ENCODE measurements around the gene NMRAL1. TPM values are rescaled to one million over a fixed set of nuclear protein-coding genes. Genes with fewer than 3 reads are reported as not detected.

The NMRAL1 gene
- total RNA-seq, 5 donors from 2014 or later (not counting 1 experiment from before 2014, with no cell fraction given) = 50.1 to 79.1 (median 62.1) TPM

DNA sequence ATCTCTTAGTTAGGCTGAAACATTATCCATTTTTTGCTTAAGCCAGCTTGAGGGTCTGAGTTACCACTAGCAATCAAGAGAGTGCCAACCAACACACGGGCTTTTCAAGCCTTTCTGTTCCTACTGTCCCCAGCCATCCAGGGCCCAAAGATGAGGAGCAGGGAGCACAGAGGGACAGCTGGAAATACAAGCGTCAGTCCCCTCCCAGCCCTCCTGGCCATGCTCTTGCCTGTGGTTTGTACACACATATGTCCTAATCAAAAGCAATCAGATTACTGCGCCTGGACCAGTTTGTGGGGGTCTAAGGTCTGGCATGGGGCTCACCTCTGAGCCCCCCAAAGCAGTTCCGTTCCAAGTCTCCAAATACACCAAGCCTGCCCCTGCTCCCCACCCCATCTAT is 61.6 kb downstream of the NMRAL1 start:
- H3K27ac Mint-ChIP-seq = peak overlapping the region; percentile 39 to 94

DNA sequence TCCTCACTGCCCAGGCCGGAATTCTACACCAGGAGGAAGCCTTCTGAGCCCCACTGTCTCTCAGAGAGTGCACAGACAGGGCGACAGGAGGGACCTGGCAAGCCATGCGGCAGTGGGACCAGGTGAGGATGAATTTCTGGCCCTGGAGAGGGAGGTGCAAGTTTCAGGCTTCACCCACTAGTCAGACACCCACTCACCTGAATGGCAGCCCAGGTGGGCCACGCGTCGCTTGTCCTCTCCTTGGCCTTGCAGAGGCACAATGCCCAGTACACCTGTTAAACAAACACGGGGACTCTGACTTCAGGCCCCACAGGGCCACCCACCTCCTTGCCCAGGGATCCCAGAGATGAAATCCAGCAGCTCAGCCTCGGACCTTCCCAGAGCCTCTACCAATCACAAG is 62.3 kb downstream of the NMRAL1 start:
- no peak for ATAC-seq (replicated peaks in 1 of 4)
- Mint-ChIP-seq H3K9me3 (no peaks in the 10 kb centered on the region), H3K27me3 (no peaks in the 10 kb centered on the region), H3K27ac (peak overlapping the region; percentile 46 to 74), H3K36me3 (peaks cover 14% of the 10 kb centered on the region), H3K4me1 (peaks cover 44 to 53% (median 45%) of the 10 kb centered on the region in 3 donors), H3K4me3 (peak overlapping the region in 2 of 3 donors; percentile 28 to 39)
- Histone ChIP-seq H3K27me3 (replicated peaks in 1 of 2; ENCODE audit: control insufficient read depth in 2 of 2, extremely low read depth in 1 of 2, insufficient read depth in 2 of 2, low read length in 1 of 2) (no peaks in the 10 kb centered on the region), H3K27ac (ENCODE audit: low read length) (no peak overlapping the region), H3K4me1 (ENCODE audit: control insufficient read depth in 1 of 2, extremely low read depth in 1 of 2, insufficient read depth in 2 of 2, low read length in 2 of 2) (peaks cover 6 to 76% of the 10 kb centered on the region in 2 experiments), H3K9me3 (no peaks in the 10 kb centered on the region), H3K4me3 (ENCODE audit: control insufficient read depth in 1 of 2, extremely low read depth in 1 of 2, low read length in 1 of 2) (no peak overlapping the region), H3K36me3 (ENCODE audit: control insufficient read depth in 2 of 2, extremely low read depth in 1 of 2, insufficient read depth in 1 of 2, low read length in 1 of 2) (peaks cover 19 to 63% of the 10 kb centered on the region in 2 donors)
- CTCF ChIA-PET = interaction anchor here in 1 of 2 donors (0.5 to 1.2 kb wide), 2 partner anchors 8 to 27 kb away, joined by 3 to 8 read pairs; no protein-coding TSS in a partner anchor
- no peak for DNase-seq
- 99% methylated on average over 6 of the region's 8 CpGs for WGBS (ENCODE audit: insufficient coverage)
- POLR2A ChIA-PET = no interaction called here

More for the DNA sequence above, 61.6 kb downstream of the NMRAL1 start:
- Mint-ChIP-seq H3K27me3 (no peaks in the 10 kb centered on the region), H3K9me3 (no peaks in the 10 kb centered on the region), H3K4me1 (peaks cover 44 to 53% (median 47%) of the 10 kb centered on the region in 3 donors), H3K4me3 (peak overlapping the region in 1 of 3 donors; percentile 39), H3K36me3 (peaks cover 14% of the 10 kb centered on the region)
- Histone ChIP-seq H3K9me3 (no peaks in the 10 kb centered on the region), H3K27me3 (replicated peaks in 1 of 2; ENCODE audit: control insufficient read depth in 2 of 2, extremely low read depth in 1 of 2, insufficient read depth in 2 of 2, low read length in 1 of 2) (no peaks in the 10 kb centered on the region), H3K36me3 (ENCODE audit: control insufficient read depth in 2 of 2, extremely low read depth in 1 of 2, insufficient read depth in 1 of 2, low read length in 1 of 2) (peaks cover 14 to 56% of the 10 kb centered on the region in 2 donors), H3K27ac (ENCODE audit: low read length) (peak overlapping the region; percentile 95), H3K4me3 (ENCODE audit: control insufficient read depth in 1 of 2, extremely low read depth in 1 of 2, low read length in 1 of 2) (no peak overlapping the region), H3K4me1 (ENCODE audit: control insufficient read depth in 1 of 2, extremely low read depth in 1 of 2, insufficient read depth in 2 of 2, low read length in 2 of 2) (peaks cover 6 to 75% of the 10 kb centered on the region in 2 experiments)
- POLR2A ChIA-PET = interaction anchor here (1.2 to 2.2 kb wide), 2 partner anchors 11 to 92 kb away, joined by 5 to 7 read pairs; no protein-coding TSS in a partner anchor
- DNase-seq (no peak), ATAC-seq (replicated peaks in 1 of 4) (no peak)
- CTCF ChIA-PET = interaction anchor here in 1 of 2 donors (1.0 to 1.2 kb wide), 2 partner anchors 9 to 10 kb away, joined by 3 read pairs; no protein-coding TSS in a partner anchor
- 100% methylated on average over 4 of the region's 4 CpGs for WGBS (ENCODE audit: insufficient coverage)

Other genes starting within 250 kb of the NMRAL1 start
- gene SRL, start 232.5 kb downstream of the NMRAL1 start, total RNA-seq = under 1 TPM in 1 of 5 donors, not detected in 4; 0.06 TPM
- 10 to 100 TPM; 15.1 to 35.2 (median 34.6) TPM for gene TFAP4, start 201.6 kb downstream of the NMRAL1 start, total RNA-seq
- gene GLIS2, start 158.6 kb downstream of the NMRAL1 start, total RNA-seq = under 1 TPM in 3 of 5 donors, not detected in 2; 0.18 to 0.20 (median 0.19) TPM
- 10 to 100 TPM; 41.2 to 53.7 (median 47.4) TPM for gene PAM16, start 123.3 kb downstream of the NMRAL1 start, total RNA-seq
- gene VASN, start 102.8 kb downstream of the NMRAL1 start, total RNA-seq = under 1 TPM; 0.38 to 0.89 (median 0.56) TPM
- gene CORO7, start 58.0 kb downstream of the NMRAL1 start, total RNA-seq = 100 to 1,000 TPM; 213 to 675 (median 230) TPM
- gene DNAJA3, start 48.8 kb downstream of the NMRAL1 start, total RNA-seq = 10 to 100 TPM; 37.7 to 73.8 (median 65.7) TPM
- 10 to 100 TPM; 49.1 to 74.4 (median 70.5) TPM for gene HMOX2, start 1.8 kb upstream of the NMRAL1 start, total RNA-seq
- gene CDIP1, start 64.1 kb upstream of the NMRAL1 start, total RNA-seq = 10 to 100 TPM; 28.6 to 31.3 (median 29.7) TPM
- under 1 TPM; 0.30 to 0.66 (median 0.50) TPM for gene C16orf96, start 81.7 kb upstream of the NMRAL1 start, total RNA-seq
- 10 to 100 TPM; 26.0 to 53.1 (median 47.6) TPM for gene UBALD1, start 140.3 kb upstream of the NMRAL1 start, total RNA-seq
- 10 to 100 TPM; 63.1 to 76.8 (median 72.2) TPM for gene MGRN1, start 150.2 kb upstream of the NMRAL1 start, total RNA-seq
- 10 to 100 TPM; 53.3 to 64.0 (median 62.2) TPM for gene NUDT16L1, start 218.9 kb upstream of the NMRAL1 start, total RNA-seq

All from T-cell (primary cell).